Neural cell (in vitro differentiated cells): ENCODE data around the gene CABP2. TPM values are rescaled to one million over a fixed set of nuclear protein-coding genes. Genes with fewer than 3 reads are reported as not detected.

Experiments
- H2AFZ ChIP-seq: fragments of 200-600, 300-800 bp; sonication (generic), shearing (Covaris generic); 2 replicates; pipeline ENCODE4 v1.6.0; 2014; ENCODE audit warnings: low read depth, mild to moderate bottlenecking, antibody characterized with exemption, low read length, moderate library complexity
- H3F3A ChIP-seq: fragments of 200-600 bp; shearing (Covaris generic); 2 replicates; pipeline ENCODE4 v1.6.1; 2016; ENCODE audit warnings: mild to moderate bottlenecking, moderate library complexity, mixed read lengths, antibody characterized with exemption, low read length; ENCODE audit not compliant: insufficient read depth, poor library complexity, severe bottlenecking
- H3K27ac ChIP-seq: fragments of 200-600, 300-800 bp; sonication (generic), shearing (Covaris generic); 2 replicates; pipeline ENCODE4 v1.5.1; 2014; ENCODE audit warnings: mild to moderate bottlenecking, low read length, moderate library complexity
- H3K27me3 ChIP-seq: fragments of 300-800, 200-600 bp; sonication (generic), shearing (Covaris generic); 2 replicates; pipeline ENCODE4 v1.6.0; 2014; ENCODE audit warnings: mild to moderate bottlenecking, low read depth, low read length, moderate library complexity; ENCODE audit not compliant: insufficient read depth
- H3K36me3 ChIP-seq: fragments of 300-800, 200-600 bp; sonication (generic), shearing (Covaris generic); 2 replicates; pipeline ENCODE4 v1.5.1; 2014; ENCODE audit warnings: mild to moderate bottlenecking, antibody characterized with exemption, low read length, moderate library complexity; ENCODE audit not compliant: insufficient read depth
- H3K4me2 ChIP-seq: fragments of 300-800, 200-600 bp; sonication (generic), shearing (Covaris generic); 2 replicates; pipeline ENCODE4 v1.6.0; 2014; ENCODE audit warnings: mild to moderate bottlenecking, low read length
- H3K4me3 ChIP-seq: fragments of 300-800, 200-600 bp; sonication (generic), shearing (Covaris generic); 2 replicates; pipeline ENCODE4 v1.5.1; 2014; ENCODE audit warnings: mild to moderate bottlenecking, low read length, moderate library complexity
- H3K79me2 ChIP-seq: fragments of 200-600 bp; shearing (Covaris generic); replicated peaks from 2 replicates; pipeline ENCODE4 v1.6.0; 2014; ENCODE audit warnings: mild to moderate bottlenecking, low read length, moderate library complexity; ENCODE audit not compliant: insufficient read depth
- H3K9ac ChIP-seq: fragments of 300-800, 200-600 bp; sonication (generic), shearing (Covaris generic); 2 replicates; pipeline ENCODE4 v1.6.1; 2016; ENCODE audit warnings: mild to moderate bottlenecking, low read length, mixed read lengths
- H3K9me2 ChIP-seq: fragments of 200-600 bp; shearing (Covaris generic); 2 replicates; pipeline ENCODE4 v1.6.1; 2016; ENCODE audit warnings: mild to moderate bottlenecking, low read length, mixed read lengths; ENCODE audit not compliant: insufficient read depth
- H3K9me3 ChIP-seq: fragments of 200-600, 300-800 bp; sonication (generic), shearing (Covaris generic); 2 replicates; pipeline ENCODE4 v1.6.1; 2016; ENCODE audit warnings: mild to moderate bottlenecking, mixed run types, low read length, moderate library complexity, mixed read lengths
- H4K20me1 ChIP-seq: fragments of 200-600 bp; shearing (Covaris generic); 2 replicates; pipeline ENCODE4 v1.6.1; 2016; ENCODE audit warnings: mild to moderate bottlenecking, mixed run types; ENCODE audit not compliant: insufficient read depth
- EP300 ChIP-seq: fragments of 450-650 bp; conservative IDR thresholded peaks from 2 replicates; pipeline ENCODE4 v1.6.1; 2014; ENCODE audit warnings: antibody characterized with exemption, mild to moderate bottlenecking, moderate library complexity; ENCODE audit not compliant: poor library complexity, severe bottlenecking
- EZH2 ChIP-seq: fragments of 200-600, 300-800 bp; shearing (Covaris generic), sonication (generic); IDR thresholded peaks from 2 replicates; pipeline ENCODE4 v1.6.1; 2014; ENCODE audit warnings: antibody characterized with exemption, low read length, borderline replicate concordance, mild to moderate bottlenecking; ENCODE audit not compliant: insufficient read depth, poor library complexity, severe bottlenecking
- MXI1 ChIP-seq: fragments of 450-650 bp; conservative IDR thresholded peaks from 2 replicates; pipeline ENCODE4 v1.6.1; 2014; ENCODE audit warnings: antibody characterized with exemption, mild to moderate bottlenecking; ENCODE audit not compliant: poor library complexity, severe bottlenecking
- POLR2AphosphoS5 ChIP-seq: IDR thresholded peaks from 2 replicates; pipeline ENCODE4 v1.6.1; 2012
- RAD21 ChIP-seq: fragments of 450-650 bp; conservative IDR thresholded peaks from 2 replicates; pipeline ENCODE4 v1.6.1; 2014; ENCODE audit warnings: antibody characterized with exemption, mild to moderate bottlenecking, moderate library complexity
- REST ChIP-seq: IDR thresholded peaks from 2 replicates; pipeline ENCODE4 v1.6.1; 2012; ENCODE audit warnings: borderline replicate concordance
- SMC3 ChIP-seq: fragments of 450-650 bp; conservative IDR thresholded peaks from 2 replicates; pipeline ENCODE4 v1.6.1; 2014; ENCODE audit warnings: antibody characterized with exemption, mild to moderate bottlenecking, moderate library complexity; ENCODE audit not compliant: poor library complexity
- TAF1 ChIP-seq: IDR thresholded peaks from 2 replicates; pipeline ENCODE4 v1.6.1; 2012; ENCODE audit warnings: low read depth
- polyA plus RNA-seq: library from polyadenylated mRNA; depleted of rRNA; stranded (reverse); fragments of >200 nt; gene quantifications from 2 replicates; pipeline ENCODE4 v1.2.3, GENCODE V29; 2014
- TF ChIP-seq, protein P1 (sequence below): fragments of 450-650 bp; IDR thresholded peaks from 2 replicates; pipeline ENCODE4 v1.5.1; 2014; ENCODE audit warnings: antibody characterized with exemption, mild to moderate bottlenecking, moderate library complexity; ENCODE audit not compliant: poor library complexity, severe bottlenecking

CABP2 gene
- polyA plus RNA-seq, 1 donor from 2014 or later = not detected

- no peaks in the 10 kb centered on the region for H3K9me2 ChIP-seq
- no peak for TF ChIP-seq TAF1
- peak; percentile 30 for TF ChIP-seq SMC3
- TF ChIP-seq EZH2 = no peak
- TF ChIP-seq RAD21 = no peak
- peak; percentile 60 for TF ChIP-seq REST
- TF ChIP-seq POLR2AphosphoS5 = peak; percentile 88
- peak; percentile 94 for TF ChIP-seq MXI1
- TF ChIP-seq, protein P1, sequence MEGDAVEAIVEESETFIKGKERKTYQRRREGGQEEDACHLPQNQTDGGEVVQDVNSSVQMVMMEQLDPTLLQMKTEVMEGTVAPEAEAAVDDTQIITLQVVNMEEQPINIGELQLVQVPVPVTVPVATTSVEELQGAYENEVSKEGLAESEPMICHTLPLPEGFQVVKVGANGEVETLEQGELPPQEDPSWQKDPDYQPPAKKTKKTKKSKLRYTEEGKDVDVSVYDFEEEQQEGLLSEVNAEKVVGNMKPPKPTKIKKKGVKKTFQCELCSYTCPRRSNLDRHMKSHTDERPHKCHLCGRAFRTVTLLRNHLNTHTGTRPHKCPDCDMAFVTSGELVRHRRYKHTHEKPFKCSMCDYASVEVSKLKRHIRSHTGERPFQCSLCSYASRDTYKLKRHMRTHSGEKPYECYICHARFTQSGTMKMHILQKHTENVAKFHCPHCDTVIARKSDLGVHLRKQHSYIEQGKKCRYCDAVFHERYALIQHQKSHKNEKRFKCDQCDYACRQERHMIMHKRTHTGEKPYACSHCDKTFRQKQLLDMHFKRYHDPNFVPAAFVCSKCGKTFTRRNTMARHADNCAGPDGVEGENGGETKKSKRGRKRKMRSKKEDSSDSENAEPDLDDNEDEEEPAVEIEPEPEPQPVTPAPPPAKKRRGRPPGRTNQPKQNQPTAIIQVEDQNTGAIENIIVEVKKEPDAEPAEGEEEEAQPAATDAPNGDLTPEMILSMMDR = no peak
- TF ChIP-seq EP300 = peak; percentile 76
- peak overlapping the region; percentile 95 for H3K27ac ChIP-seq
- H2AFZ ChIP-seq = peak overlapping the region; percentile 77
- peak overlapping the region; percentile 94 for H3K9ac ChIP-seq
- peak overlapping the region; percentile 60 for H3K4me2 ChIP-seq
- no peaks in the 10 kb centered on the region for H3K9me3 ChIP-seq
- H3K36me3 ChIP-seq = no peaks in the 10 kb centered on the region
- no peaks in the 10 kb centered on the region for H4K20me1 ChIP-seq
- H3K4me3 ChIP-seq = peak overlapping the region; percentile 78
- H3F3A ChIP-seq = no peaks in the 10 kb centered on the region
- H3K27me3 ChIP-seq = no peaks in the 10 kb centered on the region
- H3K79me2 ChIP-seq = peaks cover 3% of the 10 kb centered on the region
Observed at GRCh38 chr11:67508486-67509121, 14.6 kb downstream of the CABP2 start.

DNA sequence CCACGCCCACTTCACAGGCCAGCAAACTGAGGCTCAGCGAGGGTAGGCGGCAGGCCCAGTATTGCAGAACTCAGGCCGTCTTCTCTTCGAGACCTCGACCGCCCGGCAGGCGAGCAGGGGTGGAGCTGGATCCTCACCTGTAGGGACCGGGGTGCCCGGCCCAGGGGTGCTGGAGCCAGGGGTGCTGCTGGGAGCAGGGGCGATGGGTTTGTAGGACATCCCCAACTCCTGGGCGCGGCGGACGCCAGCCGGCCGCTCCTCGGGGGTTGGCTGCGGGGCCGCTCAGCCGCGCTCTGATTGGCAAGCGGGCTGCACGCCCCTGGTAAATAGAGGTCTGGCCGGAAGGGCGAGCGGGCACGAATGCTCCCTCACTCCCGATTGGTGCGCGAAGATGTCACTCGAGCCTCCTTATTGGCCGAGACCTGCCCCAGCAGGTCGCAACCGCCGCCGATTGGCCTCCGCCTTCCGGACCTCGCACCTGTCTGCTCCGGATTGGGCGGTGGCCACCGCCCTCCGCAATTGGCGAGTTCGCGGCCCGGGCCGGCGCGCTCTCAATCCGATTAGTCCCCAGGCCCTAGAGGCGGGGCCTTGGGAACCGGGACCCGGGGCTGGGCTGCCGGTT, 15.3 kb downstream of the CABP2 start, which contains the start of gene CDK2AP2:
Gene CDK2AP2 (minus strand): TSS at position 299 of the 622 bp plus-strand sequence. CDS start 80 bp downstream, at position 219.
- no peaks in the 10 kb centered on the region for H3K9me2 ChIP-seq
- H3K9me3 ChIP-seq = no peaks in the 10 kb centered on the region
- H3K27me3 ChIP-seq = no peaks in the 10 kb centered on the region
- peak within 1 kb of the TSS; percentile 95 for H3K27ac ChIP-seq
- no peaks in the 10 kb centered on the region for H4K20me1 ChIP-seq
- H3K79me2 ChIP-seq = peaks cover 9% of the 10 kb centered on the region
- H3K9ac ChIP-seq = peak within 1 kb of the TSS; percentile 94
- no peaks in the 10 kb centered on the region for H3K36me3 ChIP-seq
- no peaks in the 10 kb centered on the region for H3F3A ChIP-seq
- H3K4me3 ChIP-seq = peak within 1 kb of the TSS; percentile 78
- TF ChIP-seq RAD21 = no peak
- no peak for TF ChIP-seq EZH2
- TF ChIP-seq, protein P1 = peak; percentile 44
- peak within 1 kb of the TSS; percentile 65 for H3K4me2 ChIP-seq
- H2AFZ ChIP-seq = peak within 1 kb of the TSS; percentile 77
